AG04450 (cell line): Measurements from ENCODE around the gene TMEM198. TPM values are rescaled to one million over a fixed set of nuclear protein-coding genes. Genes with fewer than 3 reads are reported as not detected.

Source experiments
- CTCF ChIA-PET: fragments of 300-600, 350-600 bp; formaldehyde crosslinking; extraction: SDS; loops from one replicate; lab custom pipeline; 2022; ENCODE audit warnings: antibody characterized with exemption, inconsistent platforms; lab: Charles Lee
- POLR2A ChIA-PET: fragments of 350-600 bp; formaldehyde crosslinking; extraction: SDS; loops from one replicate; lab custom pipeline; 2021; ENCODE audit warnings: antibody characterized with exemption, inconsistent platforms; lab: Yijun Ruan, JAX
- DNase-seq: peaks from one replicate; pipeline ENCODE4 v3.0.0-alpha.2; 2011; ENCODE audit warnings: low read depth, low spot score
- H3K27ac ChIP-seq: one replicate; pipeline ENCODE4 v1.5.1; 2012; ENCODE audit warnings: low read depth, low read length, control low read depth
- H3K27me3 ChIP-seq: one replicate; pipeline ENCODE4 v1.6.0; 2012; ENCODE audit warnings: low read length; ENCODE audit not compliant: control insufficient read depth, insufficient read depth
- H3K4me3 ChIP-seq: 2 replicates; pipeline ENCODE4 v1.5.1; 2011; ENCODE audit warnings: mild to moderate bottlenecking, low read depth, low read length, control low read depth
- H3K9me3 ChIP-seq: 2 replicates; pipeline ENCODE4 v1.5.1; 2012; ENCODE audit warnings: low read length; ENCODE audit not compliant: control insufficient read depth, insufficient read depth
- CTCF ChIP-seq: IDR thresholded peaks from 2 replicates; pipeline ENCODE4 v1.5.1; 2011; ENCODE audit warnings: low read depth, low read length, control low read depth, inconsistent platforms
- polyA plus RNA-seq: library from polyadenylated mRNA; depleted of rRNA; stranded (reverse); fragments of >200 nt; gene quantifications from 2 replicates; pipeline ENCODE4 v1.2.3, GENCODE V29; 2011

Gene TMEM198
- polyA plus RNA-seq, 1 experiment, result 0.83 TPM

- Histone ChIP-seq H3K9me3 (no peaks in the 10 kb centered on the region), H3K27me3 (peaks cover 37% of the 10 kb centered on the region), H3K27ac (no peak overlapping the region), H3K4me3 (no peak overlapping the region)
- no peak for DNase-seq
- TF ChIP-seq CTCF, result no peak
- POLR2A ChIA-PET, result no interaction called here
- CTCF ChIA-PET, result interaction anchor here (1.1 to 9.9 kb wide), 11 partner anchors 13 to 228 kb away, joined by 3 to 270 read pairs (median 12); partner anchors contain the start of gene DNPEP
Observed at GRCh38 chr2:219527472-219527871, 16.4 kb upstream of the TMEM198 start.

GRCh38 chr2:219530048-219530963, 13.5 kb upstream of the TMEM198 start:
- peak; percentile 98 for TF ChIP-seq CTCF
- ChIA-PET CTCF (interaction anchor here (0.6 to 9.9 kb wide), 62 partner anchors 8 to 578 kb away, joined by 3 to 270 read pairs (median 5); partner anchors contain the start of genes ASIC4, ATG9A, DNPEP and GMPPA), POLR2A (interaction anchor here (0.6 to 1.0 kb wide), 5 partner anchors 19 to 127 kb away, joined by 3 to 7 read pairs (median 4); partner anchors contain the start of gene GMPPA)
- Histone ChIP-seq H3K4me3 (peak overlapping the region; percentile 41), H3K27me3 (peaks cover 45% of the 10 kb centered on the region), H3K27ac (no peak overlapping the region), H3K9me3 (no peaks in the 10 kb centered on the region; the same call in 1 of the 2 replicates)
- DNase-seq, result peak; percentile 59

- Histone ChIP-seq H3K27ac (no peak overlapping the region), H3K27me3 (peaks cover 42% of the 10 kb centered on the region), H3K9me3 (no peaks in the 10 kb centered on the region; the same call in 1 of the 2 replicates), H3K4me3 (no peak overlapping the region)
- TF ChIP-seq CTCF, result no peak
- ChIA-PET CTCF (interaction anchor here (0.6 to 9.9 kb wide), 10 partner anchors 9 to 237 kb away, joined by 3 to 270 read pairs (median 38); partner anchors contain the start of gene DNPEP), POLR2A (interaction anchor here (0.9 kb wide), 1 partner anchor 130 kb away, joined by 3 read pairs; no protein-coding TSS in a partner anchor)
- no peak for DNase-seq
Observed at GRCh38 chr2:219531639-219532377, 12.0 kb upstream of the TMEM198 start.

- Histone ChIP-seq H3K9me3 (no peaks in the 10 kb centered on the region; the same call in 1 of the 2 replicates), H3K27me3 (peaks cover 37% of the 10 kb centered on the region), H3K27ac (no peak overlapping the region), H3K4me3 (no peak overlapping the region)
- TF ChIP-seq CTCF, result no peak
- DNase-seq, result no peak
- ChIA-PET POLR2A (interaction anchor here (0.9 kb wide), 1 partner anchor 130 kb away, joined by 3 read pairs; no protein-coding TSS in a partner anchor), CTCF (interaction anchor here (3.2 to 9.9 kb wide), 3 partner anchors 9 to 129 kb away, joined by 43 to 270 read pairs (median 58); no protein-coding TSS in a partner anchor)
Observed at GRCh38 chr2:219532378-219532649, 11.5 kb upstream of the TMEM198 start.
